ENCODE measurements around the gene ZNF367.
A peak's percentile ranks its signal among the peaks of the same experiment; 100 is the strongest.

ZNF367 gene

DNA sequence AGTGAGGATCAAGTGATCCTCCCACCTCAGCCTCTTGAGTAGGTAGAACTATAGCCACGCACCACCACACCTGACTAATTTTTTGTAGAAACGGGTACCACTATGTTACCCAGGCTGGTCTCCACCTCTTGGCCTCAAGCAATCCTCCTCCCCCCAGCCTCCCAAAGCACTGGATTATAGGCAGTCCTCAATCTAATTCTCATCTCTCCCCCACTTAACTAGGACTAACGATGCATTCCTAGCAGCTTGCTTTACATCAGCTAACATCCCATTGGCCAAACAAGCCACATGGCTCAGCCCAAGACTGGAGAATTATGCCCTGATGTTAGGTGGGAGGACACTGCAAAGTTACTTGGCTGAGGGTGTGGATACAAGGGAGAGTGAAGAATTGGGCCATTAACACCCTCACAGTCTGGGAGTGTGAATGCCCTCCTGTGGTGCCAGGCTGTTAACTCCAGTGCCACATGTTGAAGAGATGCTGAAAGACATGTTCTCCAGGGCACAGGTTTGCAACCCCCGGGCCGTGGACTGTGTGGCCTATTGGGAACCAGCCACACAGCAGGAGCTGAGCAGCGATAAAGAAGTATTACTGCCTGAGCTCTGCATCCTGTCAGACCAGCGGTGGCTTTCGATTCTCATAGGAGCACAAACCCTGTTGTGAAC is 5.3 kb upstream of the ZNF367 start:
- no peak for DNase-seq (ENCODE audit: low spot score in 2 of 2)
- Mint-ChIP-seq H3K27me3 (no peaks in the 10 kb centered on the region), H3K36me3 (no peaks in the 10 kb centered on the region), H3K9me3 (no peaks in the 10 kb centered on the region), H3K4me1 (peaks cover 11% of the 10 kb centered on the region), H3K27ac (no peak overlapping the region), H3K4me3 (no peak overlapping the region)
- no peak for ATAC-seq (ENCODE audit: low read depth)

DNA sequence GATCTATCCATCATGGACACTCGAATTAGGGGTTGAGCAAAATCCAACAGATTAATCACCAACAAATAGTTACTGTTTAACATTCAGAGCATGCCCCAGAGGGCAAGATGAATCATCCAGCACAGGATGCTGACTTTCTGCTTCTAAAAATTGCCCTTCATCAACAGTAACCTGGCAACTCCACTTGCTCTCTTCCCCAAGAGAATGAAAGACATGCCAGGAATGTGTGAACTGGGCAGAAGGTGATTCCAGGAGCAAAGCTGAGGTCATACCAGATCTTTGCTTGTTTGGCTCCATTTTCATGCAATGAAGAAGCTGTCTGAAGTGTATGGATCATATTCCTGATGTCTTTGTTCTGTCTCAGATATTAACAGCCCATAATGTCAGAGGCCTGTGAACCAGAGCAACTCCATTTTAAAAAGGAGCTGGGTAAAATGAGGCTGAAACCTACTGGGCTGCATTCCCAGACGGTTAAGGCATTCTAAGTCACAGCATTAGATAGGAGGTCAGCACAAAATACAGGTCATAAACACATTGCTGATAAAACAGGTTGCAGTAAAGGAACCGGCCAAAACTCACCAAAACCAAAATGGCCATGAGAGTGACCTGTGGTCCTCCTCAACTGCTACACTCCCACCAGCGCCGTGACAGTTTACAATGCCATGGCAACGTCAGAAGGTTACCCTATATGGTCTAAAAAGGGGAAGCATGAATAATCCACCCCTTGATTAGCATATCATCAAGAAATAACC is 2.5 kb upstream of the ZNF367 start:
- ATAC-seq (ENCODE audit: low read depth) (no peak), DNase-seq (ENCODE audit: low spot score in 2 of 2) (peak in 1 of 2 donors; percentile 24)
- no peaks in the 10 kb centered on the region for H3K36me3 Mint-ChIP-seq
- H3K4me3 Mint-ChIP-seq, result no peak overlapping the region
- peaks cover 17% of the 10 kb centered on the region for H3K4me1 Mint-ChIP-seq
- no peaks in the 10 kb centered on the region for H3K9me3 Mint-ChIP-seq
- H3K27ac Mint-ChIP-seq, result peak overlapping the region; percentile 92
- H3K27me3 Mint-ChIP-seq, result no peaks in the 10 kb centered on the region

DNA sequence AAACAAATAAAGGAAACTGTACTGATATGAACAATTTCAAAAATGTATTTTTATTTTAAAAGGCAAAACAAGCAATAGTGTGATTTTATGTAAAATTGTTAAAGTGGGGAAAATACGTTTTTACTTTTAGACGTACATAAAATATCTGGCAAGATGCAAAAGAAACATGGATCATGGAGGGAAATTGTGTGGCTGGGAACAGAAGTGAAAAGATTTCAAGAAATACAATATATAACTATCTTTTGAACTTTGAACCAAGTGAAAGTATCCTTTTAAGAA is 1.5 kb upstream of the ZNF367 start:
- DNase-seq (ENCODE audit: low spot score in 2 of 2) (no peak), ATAC-seq (ENCODE audit: low read depth) (no peak)
- no peaks in the 10 kb centered on the region for H3K36me3 Mint-ChIP-seq
- peak overlapping the region; percentile 90 for H3K4me3 Mint-ChIP-seq
- peaks cover 17% of the 10 kb centered on the region for H3K4me1 Mint-ChIP-seq
- no peaks in the 10 kb centered on the region for H3K9me3 Mint-ChIP-seq
- H3K27me3 Mint-ChIP-seq, result no peaks in the 10 kb centered on the region
- peak overlapping the region; percentile 92 for H3K27ac Mint-ChIP-seq

DNA sequence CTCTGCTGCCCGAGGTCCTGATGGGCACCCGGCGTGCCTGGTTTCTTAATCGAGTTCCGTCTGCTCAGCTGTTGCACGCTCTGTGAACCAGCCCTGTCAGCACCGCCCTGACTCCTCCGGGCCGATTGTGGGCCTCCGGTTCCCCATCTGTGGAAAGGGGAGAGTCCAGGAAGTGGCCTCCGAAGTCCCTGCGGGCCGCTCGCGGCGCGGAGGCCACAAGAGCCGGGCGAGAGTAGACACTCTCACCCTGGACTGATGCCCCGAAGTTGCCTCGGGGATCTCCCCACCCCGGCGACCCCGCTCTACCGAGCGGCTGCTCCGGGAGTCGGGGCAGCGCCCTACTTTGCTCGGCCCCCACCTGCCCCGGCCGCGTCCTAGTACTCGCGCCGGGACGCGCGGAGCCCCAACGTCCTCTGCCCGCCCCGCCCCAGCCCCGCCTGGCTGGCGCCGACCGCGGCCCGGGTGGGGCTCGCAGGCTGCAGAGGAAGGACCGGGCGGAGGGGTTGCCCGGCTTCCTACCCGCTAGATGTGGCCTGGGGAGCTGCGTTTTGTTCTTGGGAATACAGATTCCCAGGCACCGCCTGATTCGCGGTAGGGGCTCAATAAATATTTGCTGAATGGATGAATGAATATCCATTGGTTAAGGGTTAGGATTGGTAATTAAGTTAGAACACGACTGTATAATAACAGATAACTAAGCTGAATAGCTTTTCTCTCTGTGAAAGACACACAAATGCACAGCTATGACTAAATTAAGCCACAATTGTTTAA is 935 bp upstream of the ZNF367 start:
- DNase-seq (ENCODE audit: low spot score in 2 of 2), result peak; percentile 49 to 71
- Mint-ChIP-seq H3K36me3 (no peaks in the 10 kb centered on the region), H3K4me1 (peaks cover 17% of the 10 kb centered on the region), H3K27me3 (no peaks in the 10 kb centered on the region), H3K9me3 (no peaks in the 10 kb centered on the region), H3K4me3 (peak overlapping the region; percentile 90), H3K27ac (peak overlapping the region; percentile 92)
- ATAC-seq (ENCODE audit: low read depth), result peak; percentile 34

DNA sequence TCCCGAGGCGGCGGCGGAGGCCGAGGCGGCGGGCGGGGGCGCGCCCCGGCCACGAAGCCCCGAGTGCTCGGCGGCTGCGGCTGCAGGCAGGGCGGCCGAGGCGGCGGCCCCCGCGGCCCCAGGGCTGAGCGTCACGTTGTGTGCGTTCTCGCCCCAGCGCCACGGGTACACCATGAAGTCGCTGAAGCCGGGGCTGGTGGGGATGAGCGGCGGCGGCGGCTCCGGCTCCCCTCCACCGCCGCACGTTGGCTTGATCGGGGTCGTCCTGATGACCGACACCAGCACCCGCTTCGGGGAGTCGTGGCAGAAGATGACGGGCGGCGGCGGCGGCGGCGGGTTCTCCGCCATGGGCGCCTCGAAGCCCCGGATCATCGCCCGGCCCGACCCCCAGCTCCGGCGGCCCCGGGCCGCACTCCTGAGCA is 498 bp downstream of the ZNF367 start:
- ATAC-seq (ENCODE audit: low read depth) (peak; percentile 10), DNase-seq (ENCODE audit: low spot score in 2 of 2) (peak; percentile 48 to 69)
- Mint-ChIP-seq H3K9me3 (no peaks in the 10 kb centered on the region), H3K4me1 (peaks cover 24% of the 10 kb centered on the region), H3K27ac (peak overlapping the region; percentile 92), H3K4me3 (peak overlapping the region; percentile 90), H3K36me3 (no peaks in the 10 kb centered on the region), H3K27me3 (no peaks in the 10 kb centered on the region)

DNA sequence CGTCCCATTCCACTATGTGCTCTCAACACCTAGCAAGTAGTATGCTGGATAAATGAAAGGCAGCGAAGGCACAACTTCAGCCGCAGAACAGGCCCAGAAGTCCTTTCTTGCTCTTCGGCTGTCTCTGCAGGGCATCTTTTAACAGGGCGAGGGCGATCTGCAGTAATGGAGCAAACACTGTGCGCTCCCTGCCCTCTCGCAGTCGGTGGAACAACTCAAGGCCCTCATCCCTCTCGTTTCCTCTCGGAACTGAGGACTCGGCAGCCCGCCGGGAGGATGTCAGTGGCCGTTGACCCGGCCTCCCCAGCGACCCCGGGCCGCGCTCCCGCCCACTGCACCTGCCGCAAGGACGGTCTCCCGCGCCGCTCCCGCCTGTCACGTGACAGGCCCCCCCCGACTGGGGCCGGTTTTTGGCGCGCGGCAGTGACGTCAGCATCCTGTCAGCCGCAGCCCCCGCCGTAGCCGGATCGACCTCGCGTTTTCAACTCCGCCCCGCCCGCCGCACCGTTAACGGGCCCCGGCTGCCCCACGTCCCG is 1.1 kb downstream of the ZNF367 start:
- Mint-ChIP-seq H3K36me3 (no peaks in the 10 kb centered on the region), H3K9me3 (no peaks in the 10 kb centered on the region), H3K4me1 (peaks cover 26% of the 10 kb centered on the region), H3K27me3 (no peaks in the 10 kb centered on the region), H3K4me3 (peak overlapping the region; percentile 84), H3K27ac (peak overlapping the region; percentile 90)
- ATAC-seq (ENCODE audit: low read depth) (peak; percentile 26), DNase-seq (ENCODE audit: low spot score in 2 of 2) (peak; percentile 86 to 92)

DNA sequence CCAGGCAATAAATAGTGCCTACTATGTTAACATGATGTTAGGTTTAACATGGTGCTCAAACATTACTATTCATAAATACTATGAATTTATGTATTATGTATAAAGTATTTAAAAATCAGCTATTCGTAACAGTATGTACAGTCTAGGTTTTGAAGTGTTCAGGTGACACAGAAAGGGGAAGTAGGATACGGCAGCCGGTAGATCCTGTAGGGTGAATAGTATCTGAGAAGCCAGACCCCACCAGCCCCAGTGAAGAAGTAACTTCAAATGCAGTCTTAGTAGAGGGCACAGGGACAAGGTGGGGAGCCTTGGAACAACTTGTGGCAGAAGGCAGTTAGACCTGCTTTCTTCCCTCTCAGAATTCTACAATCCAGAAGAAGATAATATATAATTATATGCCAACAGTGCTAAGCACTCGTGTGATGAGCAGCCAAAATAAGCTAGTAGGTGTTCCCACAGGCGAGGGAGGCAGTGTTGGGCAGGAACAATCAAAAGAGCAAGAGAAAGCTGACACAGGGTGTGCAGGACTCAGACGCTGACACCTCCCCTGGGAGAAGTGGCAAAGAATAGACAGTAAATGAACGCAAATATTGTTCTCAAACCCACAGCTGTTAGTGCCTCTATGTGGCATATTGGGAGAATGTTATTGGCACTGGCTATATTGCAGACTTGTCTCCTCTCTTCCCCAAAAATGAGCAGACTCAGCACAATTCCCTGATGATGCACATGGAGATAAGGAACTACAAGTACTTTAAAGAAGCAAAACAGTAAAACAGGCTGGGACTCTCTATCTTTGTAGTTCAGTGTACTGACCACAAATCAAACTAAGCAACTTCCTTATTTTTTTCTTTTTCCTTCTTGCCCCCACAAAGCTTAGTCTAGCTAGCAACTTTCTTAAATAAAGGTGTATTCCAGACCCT is 4.6 kb downstream of the ZNF367 start:
- H3K4me3 Mint-ChIP-seq, result peak overlapping the region; percentile 89
- H3K27ac Mint-ChIP-seq, result peak overlapping the region; percentile 82
- H3K4me1 Mint-ChIP-seq, result peaks cover 21% of the 10 kb centered on the region
- H3K27me3 Mint-ChIP-seq, result no peaks in the 10 kb centered on the region
- ATAC-seq (ENCODE audit: low read depth) (peak; percentile 52), DNase-seq (ENCODE audit: low spot score in 2 of 2) (peak in 1 of 2 donors; percentile 32)
- no peaks in the 10 kb centered on the region for H3K36me3 Mint-ChIP-seq
- no peaks in the 10 kb centered on the region for H3K9me3 Mint-ChIP-seq

DNA sequence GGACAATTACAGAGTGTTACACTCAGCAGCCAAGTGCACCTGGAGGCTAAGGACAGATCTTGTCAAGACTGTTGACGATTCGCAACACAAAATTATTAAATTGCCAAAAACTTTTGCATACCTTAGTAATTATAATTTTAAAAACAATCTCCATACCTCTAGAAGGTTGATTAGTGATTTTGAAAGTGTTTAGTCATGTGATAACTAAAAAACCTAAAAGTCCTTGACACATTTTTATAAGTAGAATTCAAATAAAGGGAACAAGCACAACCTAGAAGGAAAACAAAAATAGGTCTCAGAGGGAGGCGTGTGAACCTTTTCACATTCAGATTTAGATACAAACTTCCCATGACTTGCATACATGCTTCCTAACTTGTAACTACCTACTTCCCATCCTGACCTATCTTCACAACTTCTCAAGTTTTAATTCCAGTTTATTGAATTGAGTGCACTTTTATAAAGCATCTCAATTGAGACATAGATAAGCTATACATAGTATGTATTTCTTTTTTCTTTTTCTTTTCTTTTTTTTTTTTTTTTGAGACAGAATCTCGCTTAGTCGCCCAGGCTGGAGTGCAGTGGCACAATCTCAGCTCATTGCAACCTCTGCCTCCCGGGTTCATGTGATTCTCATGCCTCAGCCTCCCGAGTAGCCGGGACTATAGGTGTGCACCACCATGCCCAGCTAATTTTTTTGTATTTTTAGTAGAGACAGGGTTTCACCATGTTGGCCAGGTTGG is 5.8 kb downstream of the ZNF367 start:
- H3K36me3 Mint-ChIP-seq, result no peaks in the 10 kb centered on the region
- DNase-seq (ENCODE audit: low spot score in 2 of 2) (no peak), ATAC-seq (ENCODE audit: low read depth) (no peak)
- peaks cover 21% of the 10 kb centered on the region for H3K4me1 Mint-ChIP-seq
- H3K4me3 Mint-ChIP-seq, result no peak overlapping the region
- no peaks in the 10 kb centered on the region for H3K27me3 Mint-ChIP-seq
- no peaks in the 10 kb centered on the region for H3K9me3 Mint-ChIP-seq
- peak overlapping the region; percentile 82 for H3K27ac Mint-ChIP-seq

DNA sequence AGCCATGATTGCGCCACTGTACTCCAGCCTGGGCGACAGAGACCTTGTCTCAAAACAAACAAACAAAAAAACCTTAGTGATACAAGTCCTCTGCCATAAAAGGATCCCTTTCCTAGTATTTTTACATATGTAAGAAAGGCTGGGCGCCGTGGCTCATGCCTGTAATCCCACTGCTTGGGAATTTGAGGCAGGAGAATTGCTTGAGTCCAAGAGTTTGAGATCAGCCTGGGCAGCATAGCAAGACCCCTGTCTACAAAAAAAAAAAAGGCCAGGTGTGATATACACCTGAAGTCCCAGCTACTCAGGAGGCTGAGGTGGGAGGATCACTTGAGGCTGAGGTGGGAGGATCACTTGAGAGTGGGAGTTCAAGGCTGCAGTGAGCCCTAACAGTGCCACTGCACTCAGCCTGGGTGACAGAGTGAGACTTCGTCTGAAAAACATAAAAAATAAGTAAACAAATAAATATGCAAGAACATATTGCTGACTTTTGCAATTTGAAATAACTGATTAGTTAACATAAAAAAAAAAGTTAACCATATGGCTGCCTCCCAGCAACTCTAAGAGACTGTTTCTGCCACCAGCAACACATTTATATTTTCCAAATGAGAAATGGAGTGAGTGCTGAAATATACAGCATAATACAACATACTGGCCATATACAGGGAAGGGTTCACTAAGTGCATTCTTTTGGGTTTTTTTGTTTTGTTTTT is 6.9 kb downstream of the ZNF367 start:
- Mint-ChIP-seq H3K4me1 (peaks cover 15% of the 10 kb centered on the region), H3K4me3 (no peak overlapping the region), H3K9me3 (no peaks in the 10 kb centered on the region), H3K27me3 (no peaks in the 10 kb centered on the region), H3K27ac (no peak overlapping the region), H3K36me3 (no peaks in the 10 kb centered on the region)
- DNase-seq (ENCODE audit: low spot score in 2 of 2) (no peak), ATAC-seq (ENCODE audit: low read depth) (no peak)

DNA sequence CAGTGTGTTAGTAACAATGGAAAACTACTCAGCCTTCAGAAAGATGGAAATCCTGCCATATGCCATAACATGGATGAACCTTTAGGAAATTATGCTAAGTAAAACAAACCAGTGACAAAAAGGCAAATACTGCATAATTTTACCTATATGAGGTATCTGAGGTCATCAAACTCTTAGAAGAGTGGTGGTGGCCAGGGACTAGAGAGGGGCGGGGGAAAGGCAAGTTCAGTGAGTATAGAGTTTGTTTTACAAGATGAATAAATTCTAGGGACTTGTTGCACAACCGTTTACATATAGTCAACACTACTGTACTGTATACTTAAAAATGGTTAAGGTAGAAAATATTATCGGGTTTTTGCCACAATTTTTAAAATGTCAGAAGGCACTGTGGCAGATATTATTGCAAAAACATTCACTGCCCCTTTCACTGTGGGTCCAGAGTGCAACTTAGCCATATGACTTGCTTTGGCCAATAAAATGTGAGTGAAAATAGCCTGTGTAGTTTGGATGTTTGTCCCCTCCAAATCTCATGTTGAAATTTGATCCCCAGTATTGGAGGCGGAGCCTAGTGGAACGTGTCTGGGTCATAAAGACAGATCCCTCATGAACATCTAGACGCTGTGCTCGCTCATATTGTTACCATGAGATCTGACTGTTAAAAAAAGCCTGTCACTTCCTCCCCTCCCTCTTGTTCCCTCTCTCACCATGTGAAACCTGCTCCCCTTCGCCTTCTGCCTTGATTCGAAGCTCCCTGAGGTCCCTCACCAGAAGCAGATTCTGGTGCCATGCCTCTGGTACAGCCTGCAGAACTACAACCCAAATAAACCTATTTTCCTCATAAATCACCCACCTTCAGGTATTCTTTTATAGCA is 9.5 kb downstream of the ZNF367 start:
- H3K36me3 Mint-ChIP-seq, result no peaks in the 10 kb centered on the region
- no peaks in the 10 kb centered on the region for H3K27me3 Mint-ChIP-seq
- H3K27ac Mint-ChIP-seq, result no peak overlapping the region
- no peaks in the 10 kb centered on the region for H3K9me3 Mint-ChIP-seq
- no peak for DNase-seq (ENCODE audit: low spot score in 2 of 2)
- H3K4me1 Mint-ChIP-seq, result peaks cover 10% of the 10 kb centered on the region
- no peak overlapping the region for H3K4me3 Mint-ChIP-seq
- ATAC-seq (ENCODE audit: low read depth), result no peak

DNA sequence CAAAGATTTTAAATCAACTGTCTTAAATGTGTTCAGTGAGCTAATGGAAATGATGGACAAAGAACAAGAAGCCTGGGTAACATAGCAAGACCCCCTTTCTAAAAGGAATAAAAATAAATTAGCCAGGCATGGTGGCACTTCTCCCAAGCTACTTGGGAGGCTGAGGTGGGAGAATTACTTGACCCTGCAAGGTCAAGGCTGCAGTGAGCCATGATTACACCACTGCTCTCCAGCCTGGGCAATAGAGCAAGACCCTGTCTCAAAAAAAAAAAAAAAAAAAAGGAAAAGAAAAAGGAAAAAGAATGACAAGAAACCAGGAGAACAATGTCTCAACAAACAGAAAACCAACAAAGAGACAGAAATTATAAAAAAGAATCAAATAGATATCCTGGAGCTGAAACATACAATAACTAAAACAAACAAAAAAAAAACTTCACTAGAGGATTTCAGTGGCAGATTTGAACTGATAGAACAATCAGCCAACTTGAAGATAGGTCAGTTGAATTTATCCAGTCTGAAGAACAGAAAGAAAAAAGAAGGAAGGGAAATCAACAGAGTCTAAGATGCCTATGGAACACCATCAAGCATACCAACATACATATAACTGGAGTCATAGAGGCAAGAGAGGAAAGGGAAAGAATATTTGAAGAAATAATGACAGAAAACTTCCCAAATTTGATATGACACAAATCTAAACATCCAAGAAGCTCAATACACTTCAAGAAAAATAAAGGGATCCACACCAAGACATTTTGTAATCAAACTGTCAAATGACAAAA is 17.8 kb downstream of the ZNF367 start:
- no peak overlapping the region for H3K27ac Mint-ChIP-seq
- H3K27me3 Mint-ChIP-seq, result no peaks in the 10 kb centered on the region
- DNase-seq (ENCODE audit: low spot score in 2 of 2) (no peak), ATAC-seq (ENCODE audit: low read depth) (no peak)
- peaks cover 8% of the 10 kb centered on the region for H3K36me3 Mint-ChIP-seq
- H3K9me3 Mint-ChIP-seq, result peaks cover 3% of the 10 kb centered on the region
- H3K4me3 Mint-ChIP-seq, result no peak overlapping the region
- peaks cover 14% of the 10 kb centered on the region for H3K4me1 Mint-ChIP-seq
